HepG2 (cell line): ENCODE data around the gene MST1R. TPM values are rescaled to one million over a fixed set of nuclear protein-coding genes. Genes with fewer than 3 reads are reported as not detected.
A peak's percentile ranks its signal among the peaks of the same experiment; 100 is the strongest.

Source experiments
- AGO1 ChIP-seq: fragments of 200-400 bp; formaldehyde crosslinking; IDR thresholded peaks from 2 replicates; pipeline ENCODE4 v1.6.1; 2017; ENCODE audit warnings: mild to moderate bottlenecking, low read depth, low read length, moderate library complexity; ENCODE audit not compliant: poor library complexity, severe bottlenecking
- FLYWCH1 ChIP-seq: sonication (generic); formaldehyde crosslinking; IDR thresholded peaks from 2 replicates; pipeline ENCODE4 v1.8.1; 2023; ENCODE audit warnings: mild to moderate bottlenecking, missing genetic modification reagents
- FOXJ3 ChIP-seq: sonication (generic); formaldehyde crosslinking; IDR thresholded peaks from 2 replicates; pipeline ENCODE4 v1.4.0; 2020; ENCODE audit warnings: missing genetic modification reagents, mild to moderate bottlenecking, borderline replicate concordance
- GATA4 ChIP-seq: sonication (generic); IDR thresholded peaks from 2 replicates; pipeline ENCODE4 v1.6.1; 2016; ENCODE audit warnings: antibody characterized with exemption, low read depth, borderline replicate concordance
- GFI1 ChIP-seq: sonication (generic); formaldehyde crosslinking; IDR thresholded peaks from 2 replicates; pipeline ENCODE4 v1.5.0; 2020; ENCODE audit warnings: missing genetic modification reagents, mild to moderate bottlenecking, borderline replicate concordance
- MIER3 ChIP-seq: IDR thresholded peaks from 2 replicates; pipeline ENCODE4 v1.6.1; 2016; ENCODE audit warnings: missing compliant biosample characterization, borderline replicate concordance
- MTF1 ChIP-seq: sonication (generic); formaldehyde crosslinking; IDR thresholded peaks from 2 replicates; pipeline ENCODE4 v1.5.0; 2020; ENCODE audit warnings: missing genetic modification reagents
- RARA ChIP-seq: IDR thresholded peaks from 2 replicates; pipeline ENCODE4 v1.6.1; 2016; ENCODE audit warnings: missing genetic modification reagents, missing compliant biosample characterization
- SP2 ChIP-seq: sonication (generic); formaldehyde crosslinking; IDR thresholded peaks from 2 replicates; pipeline ENCODE4 v1.5.1; 2020; ENCODE audit warnings: mild to moderate bottlenecking, missing genetic modification reagents
- TBP ChIP-seq: sonication (generic); formaldehyde crosslinking; IDR thresholded peaks from 2 replicates; pipeline ENCODE4 v1.5.0; 2020; ENCODE audit warnings: missing genetic modification reagents
- ZFP90 ChIP-seq: sonication (generic); formaldehyde crosslinking; IDR thresholded peaks from 2 replicates; pipeline ENCODE4 v1.8.0; 2022; ENCODE audit warnings: missing genetic modification reagents, mild to moderate bottlenecking, inconsistent platforms, borderline replicate concordance
- ZNF12 ChIP-seq: sonication (generic); formaldehyde crosslinking; IDR thresholded peaks from 2 replicates; pipeline ENCODE4 v1.5.0; 2020; ENCODE audit warnings: missing genetic modification reagents
- ZNF143 ChIP-seq: sonication (generic); formaldehyde crosslinking; IDR thresholded peaks from 2 replicates; pipeline ENCODE4 v1.4.0; 2020; ENCODE audit warnings: missing genetic modification reagents
- ZNF605 ChIP-seq: sonication (generic); formaldehyde crosslinking; IDR thresholded peaks from 2 replicates; pipeline ENCODE4 v1.8.0; 2022; ENCODE audit warnings: mild to moderate bottlenecking, missing genetic modification reagents
- polyA plus RNA-seq, 8 experiments: library from polyadenylated mRNA; depleted of rRNA in 3 of 8; stranded (reverse) in 7 of 8; unstranded in 1 of 8; fragments of >200 nt; fragmentation: Illumina TruSeq in 4 of 8; extraction: Trizol in 4 of 8; gene quantifications; 2 replicates each; pipeline versions ENCODE4 v1.2.1 to v1.2.3, GENCODE V29; 2011 to 2016; ENCODE audit warnings: low read depth in 4 of 8, missing spikeins in 1 of 8, mixed read lengths in 1 of 8; ENCODE audit not compliant: insufficient read depth in 1 of 8
- total RNA-seq, 5 experiments: library from RNA; depleted of rRNA; stranded (reverse); fragments of >200 nt; fragmentation: Illumina TruSeq; extraction: Trizol; gene quantifications; 2 replicates each; pipeline ENCODE4 v1.2.3, GENCODE V29; 2016; ENCODE audit warnings: low read depth in 1 of 5
- TF ChIP-seq, protein P1 (sequence below), 2 experiments: fragments of 450-650 bp in 1 of 2; sonication (generic) in 1 of 2; formaldehyde crosslinking in 1 of 2; IDR thresholded peaks; 2 replicates each; pipeline versions ENCODE4 v1.6.1 to v1.8.0; 2016 to 2022; ENCODE audit warnings: antibody characterized with exemption in 1 of 2, mild to moderate bottlenecking in 1 of 2, missing genetic modification reagents in 1 of 2
- TF ChIP-seq, protein P2 (sequence below): sonication (generic); formaldehyde crosslinking; IDR thresholded peaks from 2 replicates; pipeline ENCODE4 v1.4.0; 2020; ENCODE audit warnings: missing genetic modification reagents
- TF ChIP-seq, protein P3 (sequence below): sonication (generic); formaldehyde crosslinking; IDR thresholded peaks from 2 replicates; pipeline ENCODE4 v1.4.0; 2020; ENCODE audit warnings: missing genetic modification reagents

Gene MST1R
- total and polyA plus RNA-seq, 2 of the 13 experiments (the other 11 are each of a cell fraction or from before 2014, with no cell fraction given): 0.11 to 0.77 TPM

DNA sequence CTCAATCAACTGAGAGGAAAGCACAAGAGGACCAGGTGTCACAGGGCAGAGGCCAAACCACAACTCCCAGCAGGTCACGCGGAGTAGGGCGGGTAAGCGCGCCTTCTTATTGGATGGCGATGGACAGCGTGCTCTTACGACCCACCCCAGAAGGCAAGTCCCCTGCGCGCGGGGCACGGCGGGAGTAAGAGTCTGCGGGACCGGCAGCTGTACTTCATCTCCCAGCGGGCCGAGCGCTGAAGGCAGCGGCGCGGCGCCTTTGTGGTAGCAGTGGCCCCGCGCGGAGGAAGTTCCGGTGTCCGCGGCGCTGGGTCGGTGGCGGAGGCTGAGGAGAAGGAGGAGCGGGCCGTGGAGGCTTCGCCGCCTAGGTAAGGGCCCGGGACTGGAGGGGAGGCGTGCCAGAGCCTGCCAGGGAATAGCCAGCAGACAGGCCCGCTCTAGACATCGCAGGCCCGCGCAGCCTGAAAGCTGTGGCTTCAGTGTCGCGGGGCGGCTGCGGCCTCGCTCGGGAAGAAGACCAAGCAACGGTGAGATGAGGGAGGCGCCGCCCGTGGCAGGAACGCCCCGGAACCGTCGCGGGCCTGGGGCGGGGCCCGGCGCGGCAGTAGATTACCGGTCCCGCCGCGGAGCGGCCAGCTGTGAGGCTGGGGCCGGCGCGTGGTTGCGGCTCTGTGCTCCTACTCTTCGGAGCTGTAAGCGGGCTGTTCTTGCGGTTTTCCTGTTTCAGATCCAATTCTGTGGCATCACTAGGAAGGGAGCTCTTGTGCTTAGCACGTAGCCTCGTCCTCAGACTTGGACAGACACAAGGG lies 36.4 kb upstream of the MST1R start, which contains the start of gene RBM6 (continued):
- TF ChIP-seq, protein P1, sequence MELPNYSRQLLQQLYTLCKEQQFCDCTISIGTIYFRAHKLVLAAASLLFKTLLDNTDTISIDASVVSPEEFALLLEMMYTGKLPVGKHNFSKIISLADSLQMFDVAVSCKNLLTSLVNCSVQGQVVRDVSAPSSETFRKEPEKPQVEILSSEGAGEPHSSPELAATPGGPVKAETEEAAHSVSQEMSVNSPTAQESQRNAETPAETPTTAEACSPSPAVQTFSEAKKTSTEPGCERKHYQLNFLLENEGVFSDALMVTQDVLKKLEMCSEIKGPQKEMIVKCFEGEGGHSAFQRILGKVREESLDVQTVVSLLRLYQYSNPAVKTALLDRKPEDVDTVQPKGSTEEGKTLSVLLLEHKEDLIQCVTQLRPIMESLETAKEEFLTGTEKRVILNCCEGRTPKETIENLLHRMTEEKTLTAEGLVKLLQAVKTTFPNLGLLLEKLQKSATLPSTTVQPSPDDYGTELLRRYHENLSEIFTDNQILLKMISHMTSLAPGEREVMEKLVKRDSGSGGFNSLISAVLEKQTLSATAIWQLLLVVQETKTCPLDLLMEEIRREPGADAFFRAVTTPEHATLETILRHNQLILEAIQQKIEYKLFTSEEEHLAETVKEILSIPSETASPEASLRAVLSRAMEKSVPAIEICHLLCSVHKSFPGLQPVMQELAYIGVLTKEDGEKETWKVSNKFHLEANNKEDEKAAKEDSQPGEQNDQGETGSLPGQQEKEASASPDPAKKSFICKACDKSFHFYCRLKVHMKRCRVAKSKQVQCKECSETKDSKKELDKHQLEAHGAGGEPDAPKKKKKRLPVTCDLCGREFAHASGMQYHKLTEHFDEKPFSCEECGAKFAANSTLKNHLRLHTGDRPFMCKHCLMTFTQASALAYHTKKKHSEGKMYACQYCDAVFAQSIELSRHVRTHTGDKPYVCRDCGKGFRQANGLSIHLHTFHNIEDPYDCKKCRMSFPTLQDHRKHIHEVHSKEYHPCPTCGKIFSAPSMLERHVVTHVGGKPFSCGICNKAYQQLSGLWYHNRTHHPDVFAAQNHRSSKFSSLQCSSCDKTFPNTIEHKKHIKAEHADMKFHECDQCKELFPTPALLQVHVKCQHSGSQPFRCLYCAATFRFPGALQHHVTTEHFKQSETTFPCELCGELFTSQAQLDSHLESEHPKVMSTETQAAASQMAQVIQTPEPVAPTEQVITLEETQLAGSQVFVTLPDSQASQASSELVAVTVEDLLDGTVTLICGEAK (IDR thresholded peaks at IDR 0.05): no peak
- TF ChIP-seq, protein P1 (CRISPR knock-in tag; IDR thresholded peaks at IDR 0.05): peak; percentile 52; the same call in 1 of the 2 replicates
- TF ChIP-seq ZNF605 (no peak; the same call in none of the 2 replicates), TBP (CRISPR knock-in tag) (peak; percentile 87), MIER3 (CRISPR knock-in tag) (peak; percentile 54; the same call in 1 of the 2 replicates), ZFP90 (CRISPR knock-in tag) (peak; percentile 91), FLYWCH1 (CRISPR knock-in tag) (no peak), MTF1 (CRISPR knock-in tag) (no peak), ZNF12 (CRISPR knock-in tag) (no peak), GATA4 (no peak), AGO1 (no peak), RARA (CRISPR knock-in tag) (peak; percentile 4; the same call in 1 of the 2 replicates), GFI1 (CRISPR knock-in tag) (peak; percentile 53; the same call in 1 of the 2 replicates), FOXJ3 (CRISPR knock-in tag) (peak; percentile 68; the same call in 1 of the 2 replicates), ZNF143 (peak; percentile 98), SP2 (CRISPR knock-in tag) (peak; percentile 85)
- TF ChIP-seq, protein P2, sequence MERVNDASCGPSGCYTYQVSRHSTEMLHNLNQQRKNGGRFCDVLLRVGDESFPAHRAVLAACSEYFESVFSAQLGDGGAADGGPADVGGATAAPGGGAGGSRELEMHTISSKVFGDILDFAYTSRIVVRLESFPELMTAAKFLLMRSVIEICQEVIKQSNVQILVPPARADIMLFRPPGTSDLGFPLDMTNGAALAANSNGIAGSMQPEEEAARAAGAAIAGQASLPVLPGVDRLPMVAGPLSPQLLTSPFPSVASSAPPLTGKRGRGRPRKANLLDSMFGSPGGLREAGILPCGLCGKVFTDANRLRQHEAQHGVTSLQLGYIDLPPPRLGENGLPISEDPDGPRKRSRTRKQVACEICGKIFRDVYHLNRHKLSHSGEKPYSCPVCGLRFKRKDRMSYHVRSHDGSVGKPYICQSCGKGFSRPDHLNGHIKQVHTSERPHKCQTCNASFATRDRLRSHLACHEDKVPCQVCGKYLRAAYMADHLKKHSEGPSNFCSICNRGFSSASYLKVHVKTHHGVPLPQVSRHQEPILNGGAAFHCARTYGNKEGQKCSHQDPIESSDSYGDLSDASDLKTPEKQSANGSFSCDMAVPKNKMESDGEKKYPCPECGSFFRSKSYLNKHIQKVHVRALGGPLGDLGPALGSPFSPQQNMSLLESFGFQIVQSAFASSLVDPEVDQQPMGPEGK: no peak
- TF ChIP-seq, protein P3, sequence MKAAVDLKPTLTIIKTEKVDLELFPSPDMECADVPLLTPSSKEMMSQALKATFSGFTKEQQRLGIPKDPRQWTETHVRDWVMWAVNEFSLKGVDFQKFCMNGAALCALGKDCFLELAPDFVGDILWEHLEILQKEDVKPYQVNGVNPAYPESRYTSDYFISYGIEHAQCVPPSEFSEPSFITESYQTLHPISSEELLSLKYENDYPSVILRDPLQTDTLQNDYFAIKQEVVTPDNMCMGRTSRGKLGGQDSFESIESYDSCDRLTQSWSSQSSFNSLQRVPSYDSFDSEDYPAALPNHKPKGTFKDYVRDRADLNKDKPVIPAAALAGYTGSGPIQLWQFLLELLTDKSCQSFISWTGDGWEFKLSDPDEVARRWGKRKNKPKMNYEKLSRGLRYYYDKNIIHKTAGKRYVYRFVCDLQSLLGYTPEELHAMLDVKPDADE (CRISPR knock-in tag): no peak; the same call in 1 of the 2 replicates
